A673 (cell line): ENCODE measurements around the gene GC.

Source experiments
- CTCF ChIP-seq: fragments of 300-800, 200-600 bp; sonication (generic); conservative IDR thresholded peaks from 2 replicates; pipeline ENCODE4 v1.5.1; 2017; ENCODE audit warnings: low read depth, mild to moderate bottlenecking, antibody characterized with exemption, low read length, moderate library complexity, mixed read lengths
- EZH2 ChIP-seq: fragments of 200-600 bp; sonication (generic); IDR thresholded peaks from 2 replicates; pipeline ENCODE4 v1.6.1; 2017; ENCODE audit warnings: borderline replicate concordance, low read depth, mild to moderate bottlenecking, mixed read lengths, antibody characterized with exemption, low read length; ENCODE audit not compliant: poor library complexity, severe bottlenecking

DNA sequence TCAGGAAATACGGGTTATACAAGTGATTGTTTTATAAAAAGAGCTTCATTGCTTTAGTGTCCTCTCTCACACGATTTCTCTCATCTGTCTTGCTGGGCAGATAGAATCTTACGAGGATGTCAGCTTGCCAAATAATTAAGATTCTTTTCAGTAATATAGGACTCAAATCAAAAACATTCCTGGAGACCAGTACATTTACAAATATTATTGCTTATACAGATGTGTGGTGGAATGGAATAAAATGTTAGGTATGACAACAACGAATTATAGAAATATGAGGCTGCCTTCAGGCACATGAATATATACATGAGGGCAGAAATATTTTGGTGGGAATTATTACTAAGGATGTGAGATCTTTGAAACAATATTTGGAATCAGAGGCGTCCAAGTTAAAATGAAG is 88.9 kb downstream of the GC start:
- TF ChIP-seq CTCF (no peak), EZH2 (no peak)
